GM18519 (cell line): ENCODE measurements around the gene MXRA5.
"Not testable (repeated sequence)": the region's sequence is repeated elsewhere in the genome, so short reads cannot be mapped to it uniquely, and the experiment has no call there.

Experiments
- ATAC-seq: cut with Tn5 transposase; IDR thresholded peaks from one replicate; pipeline ENCODE4 v1.9.1; 2021; ENCODE audit warnings: mild to moderate bottlenecking, moderate library complexity; ENCODE audit not compliant: unreplicated experiment, low FRiP score

MXRA5 gene, protein sequence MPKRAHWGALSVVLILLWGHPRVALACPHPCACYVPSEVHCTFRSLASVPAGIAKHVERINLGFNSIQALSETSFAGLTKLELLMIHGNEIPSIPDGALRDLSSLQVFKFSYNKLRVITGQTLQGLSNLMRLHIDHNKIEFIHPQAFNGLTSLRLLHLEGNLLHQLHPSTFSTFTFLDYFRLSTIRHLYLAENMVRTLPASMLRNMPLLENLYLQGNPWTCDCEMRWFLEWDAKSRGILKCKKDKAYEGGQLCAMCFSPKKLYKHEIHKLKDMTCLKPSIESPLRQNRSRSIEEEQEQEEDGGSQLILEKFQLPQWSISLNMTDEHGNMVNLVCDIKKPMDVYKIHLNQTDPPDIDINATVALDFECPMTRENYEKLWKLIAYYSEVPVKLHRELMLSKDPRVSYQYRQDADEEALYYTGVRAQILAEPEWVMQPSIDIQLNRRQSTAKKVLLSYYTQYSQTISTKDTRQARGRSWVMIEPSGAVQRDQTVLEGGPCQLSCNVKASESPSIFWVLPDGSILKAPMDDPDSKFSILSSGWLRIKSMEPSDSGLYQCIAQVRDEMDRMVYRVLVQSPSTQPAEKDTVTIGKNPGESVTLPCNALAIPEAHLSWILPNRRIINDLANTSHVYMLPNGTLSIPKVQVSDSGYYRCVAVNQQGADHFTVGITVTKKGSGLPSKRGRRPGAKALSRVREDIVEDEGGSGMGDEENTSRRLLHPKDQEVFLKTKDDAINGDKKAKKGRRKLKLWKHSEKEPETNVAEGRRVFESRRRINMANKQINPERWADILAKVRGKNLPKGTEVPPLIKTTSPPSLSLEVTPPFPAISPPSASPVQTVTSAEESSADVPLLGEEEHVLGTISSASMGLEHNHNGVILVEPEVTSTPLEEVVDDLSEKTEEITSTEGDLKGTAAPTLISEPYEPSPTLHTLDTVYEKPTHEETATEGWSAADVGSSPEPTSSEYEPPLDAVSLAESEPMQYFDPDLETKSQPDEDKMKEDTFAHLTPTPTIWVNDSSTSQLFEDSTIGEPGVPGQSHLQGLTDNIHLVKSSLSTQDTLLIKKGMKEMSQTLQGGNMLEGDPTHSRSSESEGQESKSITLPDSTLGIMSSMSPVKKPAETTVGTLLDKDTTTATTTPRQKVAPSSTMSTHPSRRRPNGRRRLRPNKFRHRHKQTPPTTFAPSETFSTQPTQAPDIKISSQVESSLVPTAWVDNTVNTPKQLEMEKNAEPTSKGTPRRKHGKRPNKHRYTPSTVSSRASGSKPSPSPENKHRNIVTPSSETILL (N-terminal part only)

DNA sequence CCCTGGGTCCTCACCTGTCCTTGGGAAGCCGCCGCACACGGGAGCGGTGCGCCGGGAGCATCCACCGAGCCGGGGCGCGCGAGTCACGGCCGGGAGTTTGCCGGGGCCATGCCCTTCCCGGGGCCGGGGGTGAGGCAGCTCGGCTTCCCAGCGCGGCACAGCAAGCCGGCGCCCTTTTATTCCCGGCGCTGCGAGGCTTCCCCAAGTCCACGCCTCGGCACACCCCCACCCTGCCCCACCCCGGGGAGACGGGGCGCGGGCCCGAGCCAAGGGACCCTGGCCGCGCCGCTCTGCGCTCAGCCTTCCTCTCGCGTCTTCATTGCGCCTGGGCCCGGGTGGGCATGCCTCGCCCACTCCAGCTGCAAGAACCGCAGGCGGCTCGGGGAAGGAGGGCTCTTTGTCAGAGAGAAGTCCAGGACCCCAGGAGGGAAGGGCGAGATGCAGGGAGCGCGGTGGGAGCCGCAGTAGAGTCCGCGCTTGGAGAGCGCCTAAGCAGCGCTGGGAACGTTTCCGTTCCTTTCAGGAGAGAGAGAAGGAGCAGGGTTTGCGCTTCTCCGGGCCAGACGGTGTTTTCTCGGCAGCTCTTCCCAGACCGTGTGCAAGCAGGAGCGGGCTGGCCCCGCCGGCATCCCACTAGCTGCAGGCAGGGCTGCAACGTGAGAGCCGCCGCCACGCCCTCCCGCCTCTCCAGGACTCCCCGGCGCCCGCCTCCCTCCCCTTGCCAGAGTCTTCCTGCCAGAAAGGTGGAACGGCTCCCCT lies at the start of gene MXRA5:
Gene MXRA5, minus strand, starts transcription at position 152 of the 759 bp plus-strand sequence. CDS start 2,819 bp downstream, outside the sequence.
- ATAC-seq, result no peak

GRCh38 chrX:3393581-3394111 lies 47.2 kb upstream of the MXRA5 start:
- ATAC-seq, result no peak

GRCh38 chrX:3393178-3393577 lies 46.7 kb upstream of the MXRA5 start:
- ATAC-seq, result no peak

- no peak for ATAC-seq
Measured at GRCh38 chrX:3388457-3388856, 42.0 kb upstream of the MXRA5 start.

GRCh38 chrX:3384327-3384726 lies 37.9 kb upstream of the MXRA5 start:
- no peak for ATAC-seq

- no peak for ATAC-seq
Measured at GRCh38 chrX:3380603-3381002, 34.2 kb upstream of the MXRA5 start.

- no peak for ATAC-seq
Measured at GRCh38 chrX:3379111-3379510, 32.7 kb upstream of the MXRA5 start.

- no peak for ATAC-seq
Measured at GRCh38 chrX:3378156-3378555, 31.7 kb upstream of the MXRA5 start.

GRCh38 chrX:3377560-3377959 lies 31.1 kb upstream of the MXRA5 start:
- ATAC-seq, result no peak

DNA sequence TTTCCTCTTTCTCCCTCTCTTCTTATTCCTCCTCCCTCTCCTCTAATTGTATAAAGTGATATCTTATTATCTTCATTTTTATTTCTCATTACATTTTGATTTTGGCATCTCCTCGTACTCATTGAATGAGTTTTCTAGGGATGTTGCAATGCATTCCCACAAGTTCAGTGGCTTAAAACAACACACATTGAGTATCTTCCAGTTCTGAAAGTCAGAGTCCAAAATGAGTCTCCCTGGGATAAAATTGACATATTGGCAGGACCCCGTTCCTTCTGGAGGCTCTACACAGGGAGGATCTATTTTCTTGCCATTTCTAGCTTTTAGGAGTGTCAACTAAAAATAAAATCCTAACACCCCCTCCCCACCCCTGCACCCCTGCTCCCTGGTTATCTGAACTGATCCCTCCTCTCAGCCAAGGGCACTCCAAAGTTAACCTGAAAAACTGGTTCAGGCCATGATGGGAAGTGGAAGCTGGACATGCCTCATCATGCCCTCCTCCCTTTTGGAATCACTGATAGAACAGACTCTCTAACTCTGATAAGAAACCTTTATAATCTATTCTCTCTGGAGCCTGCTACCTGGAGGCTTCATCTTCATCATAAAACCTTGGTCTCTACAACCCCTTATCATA lies 29.5 kb upstream of the MXRA5 start:
- not testable (repeated sequence) for ATAC-seq

GRCh38 chrX:3374108-3374800 lies 27.8 kb upstream of the MXRA5 start:
- ATAC-seq, result no peak

DNA sequence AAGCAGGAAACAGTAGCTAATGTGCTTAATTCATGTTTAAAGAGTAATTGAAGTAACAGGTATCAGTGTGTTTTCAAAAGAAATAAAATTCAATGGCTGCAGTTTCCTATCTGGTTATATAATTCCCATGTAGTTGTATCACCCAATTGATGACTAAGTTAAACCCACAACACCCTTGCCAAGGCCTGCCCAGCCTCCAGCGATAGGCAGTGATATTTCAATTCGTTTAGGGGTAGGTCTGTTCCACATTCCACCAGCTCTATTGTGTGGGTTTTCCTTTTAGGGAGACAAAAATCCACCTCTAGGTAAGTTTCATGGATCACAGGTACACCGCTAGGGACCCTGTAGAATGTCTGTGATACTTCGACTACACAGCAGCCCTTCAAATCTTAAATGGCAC lies 24.7 kb upstream of the MXRA5 start:
- ATAC-seq, result no peak

GRCh38 chrX:3370656-3371055 lies 24.2 kb upstream of the MXRA5 start:
- ATAC-seq, result no peak

GRCh38 chrX:3362956-3363355 lies 16.5 kb upstream of the MXRA5 start:
- no peak for ATAC-seq

GRCh38 chrX:3360881-3361280 lies 14.4 kb upstream of the MXRA5 start:
- no peak for ATAC-seq

GRCh38 chrX:3352741-3353140 lies 6.3 kb upstream of the MXRA5 start:
- ATAC-seq, result not testable (repeated sequence)

DNA sequence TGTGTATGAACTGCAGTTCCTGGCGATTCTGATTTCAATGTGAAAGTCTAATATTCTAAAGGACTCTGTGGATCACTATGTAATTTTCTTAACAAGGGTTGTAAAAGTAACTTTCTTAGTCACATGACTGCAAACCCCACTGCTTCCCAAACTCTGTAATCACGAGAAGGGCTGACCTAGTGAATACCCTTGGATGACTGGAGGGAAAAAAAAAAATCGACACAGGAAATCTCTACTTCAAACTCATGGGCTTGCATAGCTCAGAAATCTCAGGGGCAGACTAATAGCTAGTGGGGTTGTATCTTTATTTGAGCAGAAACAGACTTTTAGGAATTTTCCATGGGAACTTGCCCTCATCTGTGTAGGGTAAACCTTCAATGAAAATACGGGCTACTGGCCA lies 4.8 kb upstream of the MXRA5 start:
- no peak for ATAC-seq

- ATAC-seq, result no peak
Measured at GRCh38 chrX:3348191-3348590, 1.7 kb upstream of the MXRA5 start.
